IPS-11a (cell line): Measurements from ENCODE around the gene TSHZ2.

ENCODE experiments used
- H3K4me3 ChIP-seq: one replicate; pipeline ENCODE4 v1.5.1; 2013; ENCODE audit warnings: low read depth, low read length, control low read depth

TSHZ2 gene

DNA sequence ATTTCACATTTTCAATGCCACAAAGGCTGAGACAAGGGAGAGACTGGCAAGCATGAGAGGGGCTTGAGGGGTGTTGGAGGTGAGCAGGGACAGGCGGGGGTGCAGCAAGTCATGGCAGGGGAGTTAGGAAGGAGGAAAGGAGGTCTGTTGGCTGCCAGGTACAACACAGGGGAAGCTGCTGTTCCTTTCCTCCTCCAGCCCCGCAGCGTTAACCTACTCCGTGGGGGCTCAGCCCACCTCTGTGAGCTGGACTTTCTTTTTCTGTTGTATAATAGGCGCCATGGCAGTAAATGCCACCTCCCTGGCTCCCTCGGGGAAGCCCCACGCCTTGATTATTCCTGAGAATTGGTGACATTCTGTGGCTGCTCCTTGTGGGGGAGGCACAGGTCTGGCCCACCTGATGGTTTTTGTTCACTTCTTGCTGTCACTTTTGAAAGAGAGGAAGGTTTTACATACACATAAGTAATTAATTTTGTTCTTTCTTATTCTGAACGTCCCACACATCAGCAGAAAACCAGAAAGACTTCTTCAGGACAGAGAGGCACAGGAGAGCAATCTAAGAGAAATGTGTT is 293.2 kb downstream of the TSHZ2 start:
- H3K4me3 ChIP-seq: no peak overlapping the region

DNA sequence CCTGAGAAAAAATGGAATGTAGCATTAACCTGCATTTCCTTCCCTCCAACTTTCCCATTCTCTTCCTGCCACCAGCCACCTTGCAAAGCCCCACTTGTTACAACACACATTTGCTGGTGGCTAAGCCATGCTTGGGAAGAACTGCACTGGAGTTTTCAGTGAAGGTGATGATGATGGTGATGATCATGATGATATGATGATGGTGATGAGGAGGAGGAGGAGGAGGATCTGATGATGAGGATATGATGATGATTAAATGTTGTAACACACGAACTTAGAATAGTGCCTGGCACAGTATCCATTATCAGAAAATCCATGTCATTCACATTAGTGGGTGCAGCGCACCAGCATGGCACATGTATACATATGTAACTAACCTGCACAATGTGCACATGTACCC is 297.2 kb downstream of the TSHZ2 start:
- H3K4me3 ChIP-seq: no peak overlapping the region

DNA sequence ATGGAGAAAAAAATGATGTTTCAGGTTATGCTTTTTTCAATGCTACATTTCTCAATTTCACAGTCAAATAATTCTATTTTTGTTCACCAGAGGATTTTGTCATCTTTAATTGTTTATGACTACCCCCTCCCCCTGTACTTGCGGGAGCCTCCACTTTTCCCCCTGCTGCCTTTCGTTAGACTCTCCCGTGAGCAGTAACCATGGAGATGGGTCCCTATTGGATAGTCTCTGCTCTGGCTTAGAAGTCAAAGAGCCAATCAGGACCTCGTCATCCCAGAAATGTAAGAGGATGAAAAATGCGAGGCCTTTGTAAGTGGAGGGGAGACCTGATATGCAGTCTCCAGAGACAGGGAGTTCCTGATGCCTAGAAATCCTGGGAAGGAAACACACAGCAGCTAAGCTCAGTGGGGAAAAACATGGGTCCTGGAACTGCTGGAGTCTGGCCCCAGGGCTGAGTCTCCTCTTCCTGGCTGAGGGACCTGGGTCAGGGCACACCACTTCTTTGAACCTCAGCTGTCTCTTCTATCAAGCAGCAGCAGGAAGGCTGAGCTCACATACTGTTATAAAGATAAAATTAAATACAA is 298.7 kb downstream of the TSHZ2 start:
- H3K4me3 ChIP-seq: no peak overlapping the region

DNA sequence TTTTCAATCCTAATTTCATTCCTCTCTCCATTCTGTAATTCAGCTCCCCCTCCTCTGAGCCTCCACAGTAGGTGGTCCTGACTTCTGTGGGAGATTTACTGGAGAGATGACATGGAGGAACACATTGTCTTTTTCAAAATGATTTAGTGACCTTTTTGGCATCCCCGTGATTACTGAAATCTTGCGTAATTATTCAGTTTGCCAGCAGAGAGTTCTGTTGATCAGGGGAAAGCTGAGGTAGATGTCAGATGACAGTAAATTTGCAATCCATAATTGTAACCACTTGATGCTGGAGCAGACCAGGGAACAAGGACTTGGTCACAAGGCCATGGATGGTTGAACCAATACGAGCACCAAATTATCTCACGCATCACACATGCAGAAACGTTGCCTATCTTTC is 302.2 kb downstream of the TSHZ2 start:
- no peak overlapping the region for H3K4me3 ChIP-seq

DNA sequence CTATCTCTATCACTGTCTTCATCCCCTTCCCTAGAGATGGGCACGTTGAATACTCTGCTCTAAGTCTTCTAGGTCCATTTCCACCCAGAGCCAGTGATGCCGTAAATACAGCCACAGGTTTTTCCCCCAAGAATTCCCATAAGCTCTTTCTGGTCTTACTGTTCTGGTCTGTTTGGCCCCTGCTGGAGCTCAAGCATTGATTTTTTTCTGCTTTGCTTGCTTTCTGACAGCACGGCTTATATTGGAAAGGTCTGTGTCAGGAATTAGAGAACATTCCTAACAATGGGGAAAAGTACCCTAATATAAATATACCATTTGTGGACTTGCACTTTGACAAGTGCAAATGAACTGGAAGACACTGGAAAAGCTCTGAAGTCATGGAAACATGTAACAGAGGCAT is 302.6 kb downstream of the TSHZ2 start:
- no peak overlapping the region for H3K4me3 ChIP-seq

DNA sequence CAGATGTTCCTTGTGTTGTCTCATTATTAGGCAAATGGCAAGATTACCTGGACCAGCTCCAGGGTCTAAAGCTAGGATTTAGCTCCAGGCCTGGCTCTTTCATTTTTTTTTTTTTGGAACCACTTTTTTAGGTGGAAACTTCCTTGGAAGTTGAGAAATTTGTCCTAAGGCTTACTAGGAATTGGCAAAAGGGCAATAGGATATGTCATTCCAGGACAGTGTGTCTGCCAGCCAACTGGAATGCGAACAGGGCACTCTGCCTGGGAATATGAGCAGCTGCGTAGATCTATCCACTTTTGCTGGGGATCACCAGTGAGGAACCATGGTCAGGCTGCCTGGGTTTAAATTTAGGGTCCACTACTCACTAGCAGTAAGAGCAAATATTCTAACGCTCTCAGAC is 304.0 kb downstream of the TSHZ2 start:
- no peak overlapping the region for H3K4me3 ChIP-seq

DNA sequence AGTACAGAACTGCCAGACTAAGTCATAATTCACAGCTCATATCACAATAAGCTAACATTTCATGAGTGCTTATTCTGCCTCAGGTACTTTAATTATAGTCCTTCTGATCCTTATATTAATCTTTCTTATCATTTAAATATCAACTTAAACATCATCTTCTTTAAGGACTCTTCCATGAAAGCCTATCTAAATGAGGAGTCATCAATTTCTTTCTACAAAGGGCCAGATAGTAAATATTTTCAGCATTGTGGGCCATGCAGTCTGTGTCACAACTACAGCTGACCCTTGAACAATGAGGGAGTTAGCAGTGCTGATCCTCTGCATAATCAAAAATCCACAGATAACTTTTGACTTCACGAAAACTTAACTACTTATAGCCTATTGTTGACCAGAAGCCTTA is 306.4 kb downstream of the TSHZ2 start:
- no peak overlapping the region for H3K4me3 ChIP-seq

DNA sequence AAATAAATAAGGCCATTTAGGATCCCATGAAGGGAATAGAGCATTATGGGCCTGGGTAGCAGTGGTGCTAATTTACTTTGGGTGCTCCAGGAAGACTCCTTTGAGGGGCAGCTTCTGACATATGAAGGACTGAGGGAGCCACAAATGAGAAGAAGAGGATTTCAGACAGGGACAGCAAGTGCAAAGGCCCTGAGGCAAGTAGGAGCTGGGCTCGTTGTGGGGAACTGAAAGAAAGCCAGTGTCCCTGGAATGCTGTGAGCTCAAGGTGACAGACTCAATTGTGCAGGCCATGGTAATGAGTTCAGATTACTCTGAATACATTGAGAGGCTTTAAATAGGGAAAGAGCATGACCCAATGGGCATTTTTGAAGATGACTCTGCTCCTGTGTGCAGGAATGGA is 307.6 kb downstream of the TSHZ2 start:
- no peak overlapping the region for H3K4me3 ChIP-seq

DNA sequence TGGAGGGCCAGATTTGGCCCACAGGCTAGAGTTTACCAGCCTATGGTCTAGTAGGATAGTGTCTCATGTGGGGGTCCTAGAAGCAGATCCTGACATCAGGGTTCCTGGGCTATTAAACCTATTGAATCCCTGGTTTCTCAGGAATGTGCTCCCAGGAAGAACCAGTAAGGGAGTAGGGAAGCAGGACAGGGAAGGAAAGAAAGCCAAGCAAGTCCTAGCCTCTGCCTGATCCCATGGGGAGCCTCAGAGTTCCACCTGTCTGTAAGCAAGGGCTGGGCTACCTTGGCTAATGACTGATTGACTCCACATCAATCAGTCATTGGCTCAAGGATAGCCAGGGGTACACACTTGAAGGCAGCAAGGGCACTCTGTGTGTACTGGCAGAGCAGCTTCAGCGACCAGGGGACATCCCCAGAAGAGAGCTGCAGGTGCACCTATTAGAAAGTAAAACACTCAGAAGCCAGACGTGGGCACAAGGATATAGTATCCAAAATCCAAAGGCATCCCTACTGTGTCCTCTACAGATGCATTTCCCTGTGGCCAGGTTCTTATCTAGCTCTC is 309.5 kb downstream of the TSHZ2 start:
- no peak overlapping the region for H3K4me3 ChIP-seq

DNA sequence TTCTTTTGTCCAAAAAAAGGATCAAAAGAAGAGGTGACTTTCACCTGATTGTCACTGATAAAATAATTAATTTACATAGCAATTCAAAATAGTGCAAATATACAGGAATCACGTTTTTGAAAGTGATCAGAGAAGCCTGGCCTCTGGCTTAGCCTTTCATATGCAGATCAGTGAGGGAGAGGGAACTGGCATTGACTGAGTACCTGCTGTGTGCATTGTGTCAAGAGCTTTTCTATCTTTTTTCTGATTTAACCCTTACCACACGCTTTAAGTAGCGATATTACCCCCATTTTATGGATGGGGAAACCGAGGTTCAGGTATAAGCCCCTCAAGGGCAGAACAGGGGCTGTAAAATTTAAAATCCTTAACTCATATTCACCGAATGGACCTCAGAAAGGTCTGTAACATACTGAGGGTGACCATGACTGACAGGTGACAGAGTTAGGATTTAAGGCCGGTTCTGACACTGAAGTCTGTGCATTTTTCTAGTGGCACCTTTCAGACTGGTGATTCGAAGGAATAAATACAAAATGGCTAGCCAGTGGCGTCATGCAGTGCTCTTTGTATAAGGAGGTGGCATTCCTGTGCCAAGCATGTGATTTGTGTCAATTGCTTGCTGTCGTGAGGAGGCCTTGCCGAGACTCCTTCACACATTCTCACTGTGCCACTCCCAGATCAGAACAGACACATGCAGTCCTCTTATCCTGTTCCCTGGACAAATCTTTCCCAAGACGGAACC is 310.2 kb downstream of the TSHZ2 start:
- H3K4me3 ChIP-seq: no peak overlapping the region

DNA sequence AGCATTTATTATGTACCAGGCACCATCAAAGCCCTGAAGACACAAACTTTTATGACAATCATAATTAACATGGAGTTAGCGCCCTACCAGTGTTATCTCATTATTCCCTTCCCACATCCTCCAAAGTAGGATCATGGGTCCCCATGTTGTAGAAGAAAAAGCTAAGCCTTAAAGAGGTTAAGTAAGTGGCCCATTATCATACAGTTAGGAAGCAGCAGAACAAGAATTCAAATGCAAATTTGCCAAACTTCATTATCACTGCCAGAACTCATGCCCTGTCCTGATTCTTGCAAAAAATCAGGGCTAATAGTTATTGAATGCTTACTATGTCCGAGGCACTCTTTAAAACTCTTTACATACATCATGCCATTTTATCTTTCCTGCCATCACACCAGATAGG is 310.9 kb downstream of the TSHZ2 start:
- H3K4me3 ChIP-seq: no peak overlapping the region

DNA sequence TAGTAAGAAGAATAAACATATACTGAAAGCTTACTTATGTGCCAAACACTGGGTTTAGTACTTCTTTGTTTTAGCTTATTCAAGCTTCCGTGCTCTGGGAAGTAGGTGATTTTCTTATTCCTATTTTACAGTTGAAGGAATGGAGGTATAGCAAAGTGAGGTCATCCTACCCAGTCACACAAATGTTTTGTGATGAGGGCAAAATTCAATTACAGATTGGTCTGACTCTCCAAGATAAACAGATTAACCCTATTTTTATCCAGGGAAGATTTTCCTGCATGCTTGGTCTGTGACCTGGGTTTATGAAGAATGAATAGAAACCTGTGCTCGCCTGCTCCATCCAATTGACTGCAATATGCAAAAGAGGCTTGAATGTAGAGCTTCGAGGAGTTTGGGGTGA is 311.4 kb downstream of the TSHZ2 start:
- no peak overlapping the region for H3K4me3 ChIP-seq

DNA sequence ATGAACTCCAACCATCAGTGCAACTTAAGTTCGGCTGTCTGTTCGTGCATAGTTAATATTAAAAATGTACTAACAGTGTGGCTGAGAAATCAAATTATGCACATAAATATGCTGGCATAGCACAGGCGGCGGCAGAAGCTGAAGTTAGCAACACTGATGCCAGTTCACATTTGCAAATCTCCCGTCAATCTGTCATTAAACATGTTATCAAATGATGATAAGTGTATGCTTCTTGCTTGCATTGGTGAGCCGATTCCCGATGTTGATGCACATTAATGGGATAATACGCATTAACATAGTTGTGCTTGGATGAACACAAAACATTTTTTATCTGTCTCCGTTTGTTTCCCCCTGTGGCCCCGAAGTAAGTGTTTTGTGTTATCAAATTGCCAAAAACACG is 312.1 kb downstream of the TSHZ2 start:
- H3K4me3 ChIP-seq: no peak overlapping the region

DNA sequence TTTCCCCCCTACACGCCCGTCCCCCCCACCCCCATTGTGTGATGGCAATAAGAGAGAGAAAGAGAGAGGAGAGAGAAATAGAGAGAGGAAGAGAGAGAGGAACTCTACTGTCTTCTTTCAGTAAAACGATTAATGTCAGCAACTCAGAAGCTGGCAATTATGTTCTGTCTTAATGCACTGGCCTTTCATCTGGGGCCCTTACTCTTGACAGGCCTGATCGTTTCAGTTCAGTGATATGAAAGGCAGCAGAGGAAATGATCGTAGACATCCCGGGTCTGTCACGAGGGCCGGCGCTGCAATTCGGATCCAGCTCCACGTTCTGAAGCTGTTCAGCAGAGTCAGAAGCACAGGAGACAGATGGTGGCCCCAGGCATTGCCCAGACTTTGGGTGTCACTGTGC is 312.5 kb downstream of the TSHZ2 start:
- no peak overlapping the region for H3K4me3 ChIP-seq

DNA sequence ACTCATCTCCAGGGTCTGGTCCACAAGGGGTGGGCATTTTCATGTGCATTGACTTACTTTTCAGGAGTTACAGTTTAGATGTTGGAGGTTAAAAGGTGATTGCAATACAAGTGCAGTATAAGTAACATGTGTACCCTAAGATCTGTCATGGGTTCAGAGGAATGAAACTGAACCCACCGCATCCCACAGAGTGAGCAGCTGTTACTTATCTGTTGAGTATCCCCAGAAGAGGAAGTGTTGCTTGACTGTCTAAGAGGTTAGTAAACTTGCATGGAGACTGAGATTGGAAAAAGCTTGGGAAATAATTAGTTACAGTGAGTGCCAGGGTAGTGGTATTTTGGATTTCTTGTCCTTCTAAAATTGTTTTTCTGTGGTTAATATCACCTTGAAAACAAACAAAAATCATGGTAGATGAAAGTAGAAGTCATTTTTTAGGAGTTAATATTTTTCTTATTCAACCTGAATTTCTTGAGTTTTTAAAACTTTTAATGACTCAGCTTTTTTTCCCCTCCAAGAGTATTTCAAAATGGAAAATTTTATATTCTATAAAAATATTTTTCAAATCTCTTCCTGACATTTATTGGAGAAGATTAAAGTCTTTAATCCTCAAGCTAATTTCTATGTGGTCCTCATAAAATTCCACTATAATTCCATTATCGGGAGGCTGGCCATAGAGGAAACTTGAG is 315.3 kb downstream of the TSHZ2 start:
- H3K4me3 ChIP-seq: no peak overlapping the region

DNA sequence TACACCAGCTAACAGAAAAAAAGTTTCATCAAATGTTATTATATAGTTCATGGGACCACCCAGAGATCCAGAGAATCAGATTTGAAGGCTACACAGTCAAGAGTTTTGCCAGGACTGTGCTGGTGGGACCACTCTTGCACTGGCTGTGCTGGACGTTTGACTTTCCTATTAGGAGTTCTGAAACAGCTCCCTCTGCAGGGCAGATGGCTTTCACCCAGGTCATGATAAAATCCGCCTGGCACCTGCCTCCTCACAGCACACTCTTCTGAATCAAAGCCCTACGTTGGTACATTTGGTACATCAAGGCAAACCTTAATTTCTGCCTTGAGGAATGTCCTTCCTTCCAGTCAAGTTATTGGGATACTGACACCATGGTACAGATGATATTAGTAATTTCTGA is 319.4 kb downstream of the TSHZ2 start:
- no peak overlapping the region for H3K4me3 ChIP-seq

DNA sequence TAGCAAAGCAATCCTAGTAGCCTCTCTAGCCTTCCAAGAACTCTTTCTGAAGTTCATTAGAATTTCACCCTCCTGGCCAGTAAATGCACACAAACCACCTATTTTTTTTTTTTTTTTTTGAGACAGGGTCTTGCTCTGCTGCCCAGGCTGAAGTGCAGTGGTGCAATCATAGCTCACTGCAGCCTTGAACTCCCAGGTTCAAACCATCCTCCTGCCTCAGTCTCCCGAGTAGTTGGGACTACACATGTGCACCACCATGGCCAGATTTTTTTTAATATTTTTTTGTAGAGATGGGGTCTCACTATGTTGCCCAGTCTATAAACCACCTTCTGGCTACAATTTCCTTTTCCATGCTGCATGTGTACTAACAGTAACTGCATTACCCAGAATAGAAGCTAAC is 320.2 kb downstream of the TSHZ2 start:
- H3K4me3 ChIP-seq: no peak overlapping the region

DNA sequence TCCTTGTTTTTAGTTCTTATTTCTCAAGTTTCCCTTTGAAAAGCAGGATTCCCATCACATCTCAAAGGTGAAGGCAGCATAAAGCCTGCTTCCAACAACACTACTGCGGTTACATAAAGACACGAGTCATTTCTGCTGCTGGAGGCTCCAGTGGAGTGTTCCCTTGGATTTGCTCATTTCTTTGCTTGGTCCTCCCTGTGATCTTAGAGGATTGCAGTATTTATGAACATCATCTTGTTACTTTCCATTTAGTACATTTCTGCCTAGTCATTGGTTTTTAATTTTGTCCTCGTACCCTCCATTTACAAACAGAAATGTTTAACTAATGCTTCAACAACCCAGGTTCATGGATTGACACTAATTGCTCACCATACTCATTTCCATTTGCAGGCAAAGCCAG is 322.6 kb downstream of the TSHZ2 start:
- H3K4me3 ChIP-seq: no peak overlapping the region

DNA sequence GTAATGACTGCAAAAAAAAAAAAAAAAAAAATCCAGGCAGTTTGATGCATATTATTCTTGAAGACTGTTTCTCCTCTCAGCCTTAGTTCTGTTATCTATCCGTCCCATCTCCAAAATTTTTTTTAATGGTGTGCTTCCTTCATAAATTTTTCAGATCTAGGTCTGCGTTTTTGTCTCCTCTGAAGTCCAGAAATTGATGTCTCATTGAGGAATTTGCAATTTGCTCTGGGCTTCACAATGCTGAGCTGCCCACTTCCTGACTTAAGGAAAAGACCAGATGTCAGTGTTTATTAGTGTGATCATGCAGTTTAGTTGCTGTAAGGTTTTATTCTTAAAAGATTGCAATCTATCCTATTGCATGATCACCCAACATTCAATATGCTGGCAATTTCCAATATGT is 323.9 kb downstream of the TSHZ2 start:
- no peak overlapping the region for H3K4me3 ChIP-seq

DNA sequence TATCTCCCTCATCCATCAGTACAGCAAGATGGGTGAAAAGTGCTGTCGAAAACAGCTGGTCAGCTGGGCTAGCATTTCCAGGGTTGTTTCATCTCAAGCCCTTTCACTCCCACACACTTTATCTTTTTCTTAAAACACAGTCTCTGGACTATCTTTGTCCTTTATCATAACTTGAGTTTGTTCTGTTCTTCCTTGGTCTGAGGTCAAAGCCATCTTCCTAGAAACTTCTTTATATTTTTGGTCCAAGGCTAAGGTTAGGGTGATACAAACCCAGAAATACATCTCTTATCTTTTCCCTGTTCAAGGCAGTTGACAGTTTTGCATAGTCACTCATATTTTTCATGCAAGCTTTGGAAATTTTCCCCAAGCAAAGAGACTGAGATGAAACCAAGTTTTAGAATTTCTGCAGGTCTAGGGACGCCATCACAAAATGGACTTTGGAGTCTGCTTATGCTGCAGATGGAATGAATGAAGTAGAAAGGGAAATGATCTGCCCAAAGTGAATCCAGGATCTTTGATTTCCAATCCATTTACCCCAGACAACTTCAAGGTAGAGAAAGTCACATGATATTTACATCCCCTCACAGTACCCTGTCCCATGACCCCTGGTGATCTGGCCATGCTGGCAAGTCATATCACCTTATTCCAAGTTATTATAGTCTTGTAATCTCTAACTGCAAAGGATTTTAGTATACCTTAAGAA is 324.4 kb downstream of the TSHZ2 start:
- H3K4me3 ChIP-seq: no peak overlapping the region

DNA sequence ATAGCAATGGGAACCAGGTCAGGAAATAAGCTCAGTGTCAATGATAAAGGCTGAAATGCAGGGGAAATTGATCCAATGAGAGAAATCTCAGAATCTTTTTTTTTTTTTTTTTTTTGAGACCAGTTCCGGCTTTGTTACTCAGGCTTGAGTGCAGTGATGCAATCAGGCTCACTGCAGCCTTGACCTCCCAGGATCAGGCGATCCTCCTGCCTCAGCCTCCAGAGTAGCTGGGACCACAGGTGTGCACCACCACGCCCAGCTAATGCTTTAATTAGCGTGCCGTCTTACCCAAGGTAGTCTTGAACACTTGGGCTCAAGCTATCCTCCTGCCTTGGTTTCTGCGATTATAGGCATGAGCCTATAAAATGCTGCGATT is 325.0 kb downstream of the TSHZ2 start:
- no peak overlapping the region for H3K4me3 ChIP-seq
